Measurements from ENCODE around the gene RNFT2. TPM values are rescaled to one million over a fixed set of nuclear protein-coding genes. Genes with fewer than 3 reads are reported as not detected.

The RNFT2 gene
- total and polyA plus RNA-seq, 9 donors = 0.88 to 2.1 (median 1.4) TPM

- Histone ChIP-seq H3K27ac (ENCODE audit: low read length) (no peak overlapping the region), H3K4me3 (ENCODE audit: low read length) (peak overlapping the region; percentile 27), H3K27me3 (ENCODE audit: control insufficient read depth, insufficient read depth, low read length) (peaks cover 72% of the 10 kb centered on the region), H3K4me1 (ENCODE audit: control insufficient read depth, insufficient read depth, low read length) (peaks cover 43% of the 10 kb centered on the region), H3K9me3 (replicated peaks; ENCODE audit: control insufficient read depth, low read depth, low read length) (no peaks in the 10 kb centered on the region), H3K36me3 (ENCODE audit: control insufficient read depth, insufficient read depth, low read length) (no peaks in the 10 kb centered on the region)
- WGBS (ENCODE audit: insufficient coverage) = 2% methylated on average over 14 of the region's 29 CpGs
- DNase-seq = no peak
Measured at GRCh38 chr12:116881877-116882507, 143.9 kb downstream of the RNFT2 start.

- peak; percentile 61 for DNase-seq
- Histone ChIP-seq H3K36me3 (ENCODE audit: control insufficient read depth, insufficient read depth, low read length) (no peaks in the 10 kb centered on the region), H3K27ac (ENCODE audit: low read length) (no peak overlapping the region), H3K9me3 (replicated peaks; ENCODE audit: control insufficient read depth, low read depth, low read length) (no peaks in the 10 kb centered on the region), H3K4me1 (ENCODE audit: control insufficient read depth, insufficient read depth, low read length) (peaks cover 43% of the 10 kb centered on the region), H3K27me3 (ENCODE audit: control insufficient read depth, insufficient read depth, low read length) (peaks cover 64% of the 10 kb centered on the region), H3K4me3 (ENCODE audit: low read length) (no peak overlapping the region)
- no CpG with 5 or more reads among the region's 6 CpGs for WGBS (ENCODE audit: insufficient coverage)
Measured at GRCh38 chr12:116882742-116883141, 144.6 kb downstream of the RNFT2 start.

DNA sequence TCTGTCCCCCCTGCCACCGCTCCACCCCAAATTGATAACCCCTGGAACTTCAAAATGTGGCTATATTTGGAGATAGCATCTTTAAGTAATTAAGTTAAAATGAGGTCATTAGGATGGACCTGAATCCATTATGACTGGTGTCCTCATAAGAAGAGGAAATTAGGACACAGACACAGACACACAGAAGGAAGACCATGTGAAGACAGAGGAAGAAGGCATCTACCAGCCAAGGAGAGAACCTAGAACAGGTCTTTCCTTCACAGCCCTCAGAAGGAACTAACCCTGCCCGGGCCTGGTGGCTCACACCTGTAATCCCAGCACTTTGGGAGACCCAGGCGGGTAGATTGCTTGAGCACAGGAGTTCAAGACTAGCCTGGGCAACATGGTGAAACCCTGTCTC, 146.8 kb downstream of the RNFT2 start:
- Histone ChIP-seq H3K36me3 (ENCODE audit: control insufficient read depth, insufficient read depth, low read length) (no peaks in the 10 kb centered on the region), H3K9me3 (replicated peaks; ENCODE audit: control insufficient read depth, low read depth, low read length) (no peaks in the 10 kb centered on the region), H3K4me1 (ENCODE audit: control insufficient read depth, insufficient read depth, low read length) (peaks cover 25% of the 10 kb centered on the region), H3K27me3 (ENCODE audit: control insufficient read depth, insufficient read depth, low read length) (peaks cover 43% of the 10 kb centered on the region), H3K4me3 (ENCODE audit: low read length) (no peak overlapping the region), H3K27ac (ENCODE audit: low read length) (no peak overlapping the region)
- DNase-seq = no peak
- WGBS (ENCODE audit: insufficient coverage) = no CpG with 5 or more reads among the region's 3 CpGs

- no peak overlapping the region for H3K27ac ChIP-seq (ENCODE audit: low read length)
- peaks cover 18% of the 10 kb centered on the region for H3K4me1 ChIP-seq (ENCODE audit: control insufficient read depth, insufficient read depth, low read length)
- H3K27me3 ChIP-seq (ENCODE audit: control insufficient read depth, insufficient read depth, low read length) = peaks cover 37% of the 10 kb centered on the region
- WGBS (ENCODE audit: insufficient coverage) = 53% methylated on average over 2 of the region's 2 CpGs
- H3K36me3 ChIP-seq (ENCODE audit: control insufficient read depth, insufficient read depth, low read length) = no peaks in the 10 kb centered on the region
- H3K9me3 ChIP-seq (replicated peaks; ENCODE audit: control insufficient read depth, low read depth, low read length) = no peaks in the 10 kb centered on the region
- no peak overlapping the region for H3K4me3 ChIP-seq (ENCODE audit: low read length)
- no peak for DNase-seq
Measured at GRCh38 chr12:116885491-116885890, 147.4 kb downstream of the RNFT2 start.

DNA sequence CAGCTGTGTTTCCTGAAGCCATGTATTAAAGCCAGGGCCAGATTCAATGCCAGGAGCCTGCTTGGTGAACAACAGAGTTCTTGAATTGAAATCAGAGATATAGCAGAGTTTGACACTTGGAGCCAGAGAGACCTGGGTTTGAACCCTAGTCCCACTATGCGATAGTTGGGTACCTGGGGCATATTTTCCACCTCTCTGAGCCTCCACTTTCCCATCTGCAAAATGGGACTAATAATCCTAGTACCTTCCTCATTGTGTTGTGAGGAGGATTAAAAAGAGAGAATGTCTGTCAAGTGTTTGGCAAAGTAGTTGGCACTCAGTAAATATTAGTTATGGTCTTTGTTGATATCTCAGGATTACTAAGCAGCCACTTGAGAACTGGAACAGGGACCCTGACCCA, 149.1 kb downstream of the RNFT2 start:
- no CpG with 5 or more reads among the region's 1 CpG for whole genome bisulfite sequencing (ENCODE audit: insufficient coverage)
- H3K36me3 ChIP-seq (ENCODE audit: control insufficient read depth, insufficient read depth, low read length) = no peaks in the 10 kb centered on the region
- no peak overlapping the region for H3K27ac ChIP-seq (ENCODE audit: low read length)
- H3K9me3 ChIP-seq (replicated peaks; ENCODE audit: control insufficient read depth, low read depth, low read length) = no peaks in the 10 kb centered on the region
- H3K4me1 ChIP-seq (ENCODE audit: control insufficient read depth, insufficient read depth, low read length) = peaks cover 8% of the 10 kb centered on the region
- peaks cover 23% of the 10 kb centered on the region for H3K27me3 ChIP-seq (ENCODE audit: control insufficient read depth, insufficient read depth, low read length)
- no peak overlapping the region for H3K4me3 ChIP-seq (ENCODE audit: low read length)
- peak; percentile 40 for DNase-seq

DNA sequence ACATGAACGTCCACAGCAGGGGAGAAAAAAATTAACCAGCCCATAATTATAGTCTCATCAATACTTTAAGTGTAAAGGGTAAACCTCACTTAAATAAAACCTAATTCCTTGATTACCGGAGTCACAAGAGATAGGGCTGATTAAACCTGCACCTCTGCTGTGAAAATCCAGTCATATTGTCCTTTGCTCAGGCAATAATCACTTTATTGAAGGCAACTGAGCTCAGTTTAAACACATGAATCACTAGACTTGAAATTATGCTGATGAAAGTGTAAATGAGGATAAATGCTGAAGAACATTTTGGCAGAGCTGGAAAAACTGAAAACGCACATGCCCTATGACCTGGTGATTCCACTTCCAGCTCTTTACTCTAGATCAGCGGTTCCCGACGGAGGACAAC, 149.8 kb downstream of the RNFT2 start:
- Histone ChIP-seq H3K4me3 (ENCODE audit: low read length) (no peak overlapping the region), H3K4me1 (ENCODE audit: control insufficient read depth, insufficient read depth, low read length) (peaks cover 3% of the 10 kb centered on the region), H3K9me3 (replicated peaks; ENCODE audit: control insufficient read depth, low read depth, low read length) (no peaks in the 10 kb centered on the region), H3K27me3 (ENCODE audit: control insufficient read depth, insufficient read depth, low read length) (peaks cover 17% of the 10 kb centered on the region), H3K36me3 (ENCODE audit: control insufficient read depth, insufficient read depth, low read length) (no peaks in the 10 kb centered on the region), H3K27ac (ENCODE audit: low read length) (no peak overlapping the region)
- no CpG with 5 or more reads among the region's 6 CpGs for WGBS (ENCODE audit: insufficient coverage)
- no peak for DNase-seq

- Histone ChIP-seq H3K9me3 (replicated peaks; ENCODE audit: control insufficient read depth, low read depth, low read length) (no peaks in the 10 kb centered on the region), H3K4me3 (ENCODE audit: low read length) (no peak overlapping the region), H3K4me1 (ENCODE audit: control insufficient read depth, insufficient read depth, low read length) (no peaks in the 10 kb centered on the region), H3K27me3 (ENCODE audit: control insufficient read depth, insufficient read depth, low read length) (no peaks in the 10 kb centered on the region), H3K36me3 (ENCODE audit: control insufficient read depth, insufficient read depth, low read length) (no peaks in the 10 kb centered on the region), H3K27ac (ENCODE audit: low read length) (no peak overlapping the region)
- DNase-seq = no peak
- WGBS (ENCODE audit: insufficient coverage) = no CpG with 5 or more reads among the region's 2 CpGs
Measured at GRCh38 chr12:116890330-116890729, 152.2 kb downstream of the RNFT2 start.

DNA sequence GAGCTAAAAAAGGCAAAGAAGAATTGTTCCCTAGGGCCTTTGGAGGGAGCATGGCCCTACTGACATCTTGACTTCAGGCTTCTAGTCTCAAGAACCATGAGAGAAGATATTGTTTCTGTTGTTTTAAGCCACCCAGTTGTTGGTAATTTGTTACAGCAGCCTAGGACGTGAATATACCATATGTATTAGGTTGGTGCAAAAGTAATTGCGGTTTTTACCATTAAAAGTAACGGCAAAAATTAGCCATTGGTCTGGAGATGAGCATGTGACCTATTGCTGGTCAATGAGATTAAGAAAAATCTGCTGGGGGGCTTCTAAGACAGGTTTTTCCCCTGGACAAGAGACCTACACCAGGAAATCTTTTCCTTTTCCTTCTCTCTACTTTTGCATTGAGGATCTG, 152.9 kb downstream of the RNFT2 start:
- no peaks in the 10 kb centered on the region for H3K27me3 ChIP-seq (ENCODE audit: control insufficient read depth, insufficient read depth, low read length)
- 84% methylated on average over 3 of the region's 3 CpGs for WGBS (ENCODE audit: insufficient coverage)
- H3K4me3 ChIP-seq (ENCODE audit: low read length) = no peak overlapping the region

GRCh38 chr12:116892349-116893140, 154.4 kb downstream of the RNFT2 start:
- Histone ChIP-seq H3K27ac (ENCODE audit: low read length) (no peak overlapping the region), H3K27me3 (ENCODE audit: control insufficient read depth, insufficient read depth, low read length) (peaks cover 4% of the 10 kb centered on the region), H3K4me3 (ENCODE audit: low read length) (no peak overlapping the region), H3K36me3 (ENCODE audit: control insufficient read depth, insufficient read depth, low read length) (no peaks in the 10 kb centered on the region), H3K4me1 (ENCODE audit: control insufficient read depth, insufficient read depth, low read length) (no peaks in the 10 kb centered on the region), H3K9me3 (replicated peaks; ENCODE audit: control insufficient read depth, low read depth, low read length) (no peaks in the 10 kb centered on the region)
- 80% methylated on average over 4 of the region's 12 CpGs for WGBS (ENCODE audit: insufficient coverage)
- no peak for DNase-seq

More for the DNA sequence above, 152.9 kb downstream of the RNFT2 start:
- no peak for DNase-seq
- Histone ChIP-seq H3K36me3 (ENCODE audit: control insufficient read depth, insufficient read depth, low read length) (no peaks in the 10 kb centered on the region), H3K27ac (ENCODE audit: low read length) (no peak overlapping the region), H3K9me3 (replicated peaks; ENCODE audit: control insufficient read depth, low read depth, low read length) (no peaks in the 10 kb centered on the region), H3K4me1 (ENCODE audit: control insufficient read depth, insufficient read depth, low read length) (no peaks in the 10 kb centered on the region)

DNA sequence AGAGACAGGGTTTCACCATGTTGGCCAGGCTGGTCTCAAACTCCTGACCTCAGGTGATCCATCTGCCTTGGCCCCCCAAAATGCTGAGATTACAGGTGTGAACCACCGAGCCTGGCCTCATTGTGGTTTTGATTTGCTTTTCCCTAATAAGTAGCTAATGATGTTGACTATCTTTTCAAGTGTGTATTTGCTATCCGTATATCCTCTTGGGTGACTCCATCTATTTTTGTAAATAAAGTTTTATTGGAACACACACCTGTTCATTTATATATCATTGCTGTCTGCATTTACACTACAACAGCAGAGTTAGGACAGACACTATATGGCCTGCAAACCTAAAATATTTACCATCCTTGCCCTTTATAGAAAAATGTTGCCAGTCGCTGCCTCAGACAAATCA, 156.8 kb downstream of the RNFT2 start:
- no peaks in the 10 kb centered on the region for H3K4me1 ChIP-seq (ENCODE audit: control insufficient read depth, insufficient read depth, low read length)
- no peak for DNase-seq
- H3K36me3 ChIP-seq (ENCODE audit: control insufficient read depth, insufficient read depth, low read length) = no peaks in the 10 kb centered on the region
- WGBS (ENCODE audit: insufficient coverage) = no CpG with 5 or more reads among the region's 3 CpGs
- H3K4me3 ChIP-seq (ENCODE audit: low read length) = no peak overlapping the region
- no peak overlapping the region for H3K27ac ChIP-seq (ENCODE audit: low read length)
- H3K27me3 ChIP-seq (ENCODE audit: control insufficient read depth, insufficient read depth, low read length) = peaks cover 4% of the 10 kb centered on the region
- no peaks in the 10 kb centered on the region for H3K9me3 ChIP-seq (replicated peaks; ENCODE audit: control insufficient read depth, low read depth, low read length)
